ENCODE results near the gene FBLIM1.

Gene FBLIM1

GRCh38 chr1:15765495-15766194 lies 7.0 kb downstream of the FBLIM1 start:
- peaks cover 18% of the 10 kb centered on the region for H3K36me3 ChIP-seq (ENCODE audit: control insufficient read depth, insufficient read depth, low read length)
- no peaks in the 10 kb centered on the region for H3K9me3 ChIP-seq (ENCODE audit: control insufficient read depth, low read length)
- H3K9ac ChIP-seq (ENCODE audit: low read length): no peak overlapping the region
- peaks cover 27% of the 10 kb centered on the region for H3K4me1 ChIP-seq (ENCODE audit: control insufficient read depth, insufficient read depth, low read length)
- no peaks in the 10 kb centered on the region for H3K27me3 ChIP-seq (ENCODE audit: control insufficient read depth, insufficient read depth, low read length)
- no peak overlapping the region for H3K4me3 ChIP-seq (ENCODE audit: low read length)

- Histone ChIP-seq H3K36me3 (ENCODE audit: control insufficient read depth, insufficient read depth, low read length) (peaks cover 30% of the 10 kb centered on the region), H3K9me3 (ENCODE audit: control insufficient read depth, low read length) (no peaks in the 10 kb centered on the region), H3K9ac (ENCODE audit: low read length) (no peak overlapping the region), H3K4me1 (ENCODE audit: control insufficient read depth, insufficient read depth, low read length) (peaks cover 17% of the 10 kb centered on the region), H3K27me3 (ENCODE audit: control insufficient read depth, insufficient read depth, low read length) (no peaks in the 10 kb centered on the region), H3K4me3 (ENCODE audit: low read length) (no peak overlapping the region)
These were observed 9.3 kb downstream of the FBLIM1 start for GRCh38 chr1:15767941-15768340.

GRCh38 chr1:15768388-15768787 lies 9.8 kb downstream of the FBLIM1 start:
- Histone ChIP-seq H3K27me3 (ENCODE audit: control insufficient read depth, insufficient read depth, low read length) (no peaks in the 10 kb centered on the region), H3K9me3 (ENCODE audit: control insufficient read depth, low read length) (no peaks in the 10 kb centered on the region), H3K9ac (ENCODE audit: low read length) (no peak overlapping the region), H3K36me3 (ENCODE audit: control insufficient read depth, insufficient read depth, low read length) (peaks cover 30% of the 10 kb centered on the region), H3K4me3 (ENCODE audit: low read length) (no peak overlapping the region), H3K4me1 (ENCODE audit: control insufficient read depth, insufficient read depth, low read length) (peaks cover 17% of the 10 kb centered on the region)

GRCh38 chr1:15770313-15770962 lies 11.8 kb downstream of the FBLIM1 start:
- peaks cover 22% of the 10 kb centered on the region for H3K36me3 ChIP-seq (ENCODE audit: control insufficient read depth, insufficient read depth, low read length)
- H3K9ac ChIP-seq (ENCODE audit: low read length): no peak overlapping the region

GRCh38 chr1:15771836-15772515 lies 13.4 kb downstream of the FBLIM1 start:
- Histone ChIP-seq H3K4me3 (ENCODE audit: low read length) (no peak overlapping the region), H3K27me3 (ENCODE audit: control insufficient read depth, insufficient read depth, low read length) (no peaks in the 10 kb centered on the region), H3K4me1 (ENCODE audit: control insufficient read depth, insufficient read depth, low read length) (peaks cover 6% of the 10 kb centered on the region), H3K9me3 (ENCODE audit: control insufficient read depth, low read length) (no peaks in the 10 kb centered on the region), H3K9ac (ENCODE audit: low read length) (no peak overlapping the region), H3K36me3 (ENCODE audit: control insufficient read depth, insufficient read depth, low read length) (peaks cover 18% of the 10 kb centered on the region)

More at GRCh38 chr1:15770313-15770962, 11.8 kb downstream of the FBLIM1 start:
- no peaks in the 10 kb centered on the region for H3K9me3 ChIP-seq (ENCODE audit: control insufficient read depth, low read length)
- H3K4me3 ChIP-seq (ENCODE audit: low read length): no peak overlapping the region
- H3K4me1 ChIP-seq (ENCODE audit: control insufficient read depth, insufficient read depth, low read length): peaks cover 2% of the 10 kb centered on the region
- no peaks in the 10 kb centered on the region for H3K27me3 ChIP-seq (ENCODE audit: control insufficient read depth, insufficient read depth, low read length)

GRCh38 chr1:15775706-15776105 lies 17.1 kb downstream of the FBLIM1 start:
- no peak overlapping the region for H3K4me3 ChIP-seq (ENCODE audit: low read length)
- H3K4me1 ChIP-seq (ENCODE audit: control insufficient read depth, insufficient read depth, low read length): peaks cover 32% of the 10 kb centered on the region
- peaks cover 11% of the 10 kb centered on the region for H3K36me3 ChIP-seq (ENCODE audit: control insufficient read depth, insufficient read depth, low read length)
- no peaks in the 10 kb centered on the region for H3K9me3 ChIP-seq (ENCODE audit: control insufficient read depth, low read length)
- no peaks in the 10 kb centered on the region for H3K27me3 ChIP-seq (ENCODE audit: control insufficient read depth, insufficient read depth, low read length)
- no peak overlapping the region for H3K9ac ChIP-seq (ENCODE audit: low read length)

GRCh38 chr1:15777909-15778707 lies 19.5 kb downstream of the FBLIM1 start:
- no peaks in the 10 kb centered on the region for H3K9me3 ChIP-seq (ENCODE audit: control insufficient read depth, low read length)
- H3K4me3 ChIP-seq (ENCODE audit: low read length): no peak overlapping the region
- H3K27me3 ChIP-seq (ENCODE audit: control insufficient read depth, insufficient read depth, low read length): no peaks in the 10 kb centered on the region
- H3K9ac ChIP-seq (ENCODE audit: low read length): peak overlapping the region; percentile 17
- H3K4me1 ChIP-seq (ENCODE audit: control insufficient read depth, insufficient read depth, low read length): peaks cover 45% of the 10 kb centered on the region
- H3K36me3 ChIP-seq (ENCODE audit: control insufficient read depth, insufficient read depth, low read length): peaks cover 6% of the 10 kb centered on the region

- H3K36me3 ChIP-seq (ENCODE audit: control insufficient read depth, insufficient read depth, low read length): peaks cover 21% of the 10 kb centered on the region
- no peaks in the 10 kb centered on the region for H3K9me3 ChIP-seq (ENCODE audit: control insufficient read depth, low read length)
- no peak overlapping the region for H3K4me3 ChIP-seq (ENCODE audit: low read length)
- H3K4me1 ChIP-seq (ENCODE audit: control insufficient read depth, insufficient read depth, low read length): peaks cover 34% of the 10 kb centered on the region
- H3K9ac ChIP-seq (ENCODE audit: low read length): no peak overlapping the region
- no peaks in the 10 kb centered on the region for H3K27me3 ChIP-seq (ENCODE audit: control insufficient read depth, insufficient read depth, low read length)
These were observed 27.1 kb downstream of the FBLIM1 start for GRCh38 chr1:15785683-15786082.

GRCh38 chr1:15786581-15786980 lies 28.0 kb downstream of the FBLIM1 start:
- H3K9ac ChIP-seq (ENCODE audit: low read length): no peak overlapping the region
- peaks cover 21% of the 10 kb centered on the region for H3K36me3 ChIP-seq (ENCODE audit: control insufficient read depth, insufficient read depth, low read length)
- no peaks in the 10 kb centered on the region for H3K27me3 ChIP-seq (ENCODE audit: control insufficient read depth, insufficient read depth, low read length)
- no peak overlapping the region for H3K4me3 ChIP-seq (ENCODE audit: low read length)
- no peaks in the 10 kb centered on the region for H3K9me3 ChIP-seq (ENCODE audit: control insufficient read depth, low read length)
- H3K4me1 ChIP-seq (ENCODE audit: control insufficient read depth, insufficient read depth, low read length): peaks cover 30% of the 10 kb centered on the region

- no peaks in the 10 kb centered on the region for H3K9me3 ChIP-seq (ENCODE audit: control insufficient read depth, low read length)
- H3K27me3 ChIP-seq (ENCODE audit: control insufficient read depth, insufficient read depth, low read length): no peaks in the 10 kb centered on the region
- H3K4me3 ChIP-seq (ENCODE audit: low read length): no peak overlapping the region
- peaks cover 15% of the 10 kb centered on the region for H3K36me3 ChIP-seq (ENCODE audit: control insufficient read depth, insufficient read depth, low read length)
- peak overlapping the region; percentile 5 for H3K9ac ChIP-seq (ENCODE audit: low read length)
- H3K4me1 ChIP-seq (ENCODE audit: control insufficient read depth, insufficient read depth, low read length): peaks cover 21% of the 10 kb centered on the region
These were observed 30.2 kb downstream of the FBLIM1 start for GRCh38 chr1:15788624-15789301.

- Histone ChIP-seq H3K4me1 (ENCODE audit: control insufficient read depth, insufficient read depth, low read length) (peaks cover 47% of the 10 kb centered on the region), H3K9me3 (ENCODE audit: control insufficient read depth, low read length) (no peaks in the 10 kb centered on the region), H3K4me3 (ENCODE audit: low read length) (no peak overlapping the region), H3K9ac (ENCODE audit: low read length) (no peak overlapping the region), H3K36me3 (ENCODE audit: control insufficient read depth, insufficient read depth, low read length) (no peaks in the 10 kb centered on the region), H3K27me3 (ENCODE audit: control insufficient read depth, insufficient read depth, low read length) (no peaks in the 10 kb centered on the region)
These were observed 37.5 kb downstream of the FBLIM1 start for GRCh38 chr1:15796086-15796462.

Measured in mucosa of stomach (tissue), 1 donor.